H9 (cell line): ENCODE data around the gene LDLRAD4. TPM values are rescaled to one million over a fixed set of nuclear protein-coding genes. Genes with fewer than 3 reads are reported as not detected.
"Not testable (repeated sequence)": the region's sequence is repeated elsewhere in the genome, so short reads cannot be mapped to it uniquely, and the experiment has no call there.

Source experiments
- DNase-seq: peaks from one replicate; pipeline ENCODE4 v3.0.0-alpha.2; 2017
- H2AFZ ChIP-seq: one replicate; pipeline ENCODE4 v1.6.1; 2013; ENCODE audit warnings: mild to moderate bottlenecking, low read length, control low read depth, moderate library complexity
- H2AK5ac ChIP-seq: 2 replicates; pipeline ENCODE4 v1.6.1; 2013; ENCODE audit warnings: low read length, control low read depth, mixed read lengths; ENCODE audit not compliant: insufficient read length
- H2BK120ac ChIP-seq: one replicate; pipeline ENCODE4 v1.6.1; 2013; ENCODE audit warnings: low read depth, mild to moderate bottlenecking, low read length, control low read depth, inconsistent platforms; ENCODE audit not compliant: poor library complexity, severe bottlenecking
- H2BK12ac ChIP-seq: 2 replicates; pipeline ENCODE4 v1.6.1; 2013; ENCODE audit warnings: low read length, control low read depth, mixed read lengths, low read depth; ENCODE audit not compliant: insufficient read length
- H2BK15ac ChIP-seq: 2 replicates; pipeline ENCODE4 v1.6.1; 2013; ENCODE audit warnings: low read depth, low read length, control low read depth
- H2BK20ac ChIP-seq: one replicate; pipeline ENCODE4 v1.6.1; 2013; ENCODE audit warnings: low read depth, mild to moderate bottlenecking, low read length, control low read depth, inconsistent platforms; ENCODE audit not compliant: poor library complexity, severe bottlenecking
- H2BK5ac ChIP-seq: 2 replicates; pipeline ENCODE4 v1.6.1; 2013; ENCODE audit warnings: low read length, control low read depth, mixed read lengths; ENCODE audit not compliant: insufficient read length
- H3K14ac ChIP-seq: 2 replicates; pipeline ENCODE4 v1.6.1; 2013; ENCODE audit warnings: low read length, control low read depth; ENCODE audit not compliant: insufficient read depth
- H3K18ac ChIP-seq: 2 replicates; pipeline ENCODE4 v1.6.1; 2013; ENCODE audit warnings: low read depth, mild to moderate bottlenecking, mixed read lengths, low read length, control low read depth; ENCODE audit not compliant: insufficient read length
- H3K23ac ChIP-seq: 2 replicates; pipeline ENCODE4 v1.6.1; 2013; ENCODE audit warnings: low read length, control low read depth, mixed read lengths, low read depth; ENCODE audit not compliant: insufficient read length
- H3K23me2 ChIP-seq: 2 replicates; pipeline ENCODE4 v1.6.1; 2013; ENCODE audit warnings: low read depth, mild to moderate bottlenecking, mixed read lengths, low read length, control low read depth; ENCODE audit not compliant: insufficient read length, poor library complexity, severe bottlenecking
- H3K27ac ChIP-seq: 2 replicates; pipeline ENCODE4 v1.5.1; 2013; ENCODE audit warnings: low read length, control low read depth, mixed read lengths, low read depth; ENCODE audit not compliant: insufficient read length
- H3K27me3 ChIP-seq: 2 replicates; pipeline ENCODE4 v1.6.1; 2013; ENCODE audit warnings: low read length, control low read depth, inconsistent platforms; ENCODE audit not compliant: insufficient read depth
- H3K4ac ChIP-seq: 2 replicates; pipeline ENCODE4 v1.6.1; 2013; ENCODE audit warnings: low read depth, mild to moderate bottlenecking, control low read depth, inconsistent platforms, low read length, moderate library complexity
- H3K4me1 ChIP-seq: 2 replicates; pipeline ENCODE4 v1.6.1; 2013; ENCODE audit warnings: low read length, control low read depth, inconsistent platforms; ENCODE audit not compliant: insufficient read depth
- H3K4me2 ChIP-seq: 2 replicates; pipeline ENCODE4 v1.6.1; 2013; ENCODE audit warnings: low read length, control low read depth, mixed read lengths; ENCODE audit not compliant: insufficient read length, insufficient read depth
- H3K56ac ChIP-seq: 2 replicates; pipeline ENCODE4 v1.6.1; 2013; ENCODE audit warnings: low read depth, mild to moderate bottlenecking, mixed read lengths, low read length, control low read depth; ENCODE audit not compliant: insufficient read length
- H3K79me1 ChIP-seq: 2 replicates; pipeline ENCODE4 v1.6.1; 2013; ENCODE audit warnings: low read depth, mild to moderate bottlenecking, moderate library complexity, low read length, control low read depth, inconsistent platforms; ENCODE audit not compliant: insufficient read depth, poor library complexity, severe bottlenecking
- H3K79me2 ChIP-seq: 2 replicates; pipeline ENCODE4 v1.6.1; 2013; ENCODE audit warnings: low read length, control low read depth, inconsistent platforms; ENCODE audit not compliant: insufficient read depth
- H3K9ac ChIP-seq: 2 replicates; pipeline ENCODE4 v1.6.1; 2013; ENCODE audit warnings: low read length, control low read depth, mixed read lengths; ENCODE audit not compliant: insufficient read length; ENCODE audit errors: extremely low read depth
- H3K9me3 ChIP-seq: one replicate; pipeline ENCODE4 v1.6.1; 2013; ENCODE audit warnings: low read depth, low read length, inconsistent platforms; ENCODE audit not compliant: control insufficient read depth
- H3T11ph ChIP-seq: one replicate; pipeline ENCODE4 v1.6.1; 2013; ENCODE audit warnings: mild to moderate bottlenecking, low read length, control low read depth, inconsistent platforms
- H4K20me1 ChIP-seq: one replicate; pipeline ENCODE4 v1.6.1; 2013; ENCODE audit not compliant: control insufficient read depth, insufficient read length, insufficient read depth
- H4K5ac ChIP-seq: 2 replicates; pipeline ENCODE4 v1.6.1; 2013; ENCODE audit warnings: low read depth, mild to moderate bottlenecking, mixed read lengths, low read length, control low read depth; ENCODE audit not compliant: insufficient read length
- H4K8ac ChIP-seq: replicated peaks from 2 replicates; pipeline ENCODE4 v1.6.1; 2013; ENCODE audit warnings: low read length, control low read depth, mixed read lengths, low read depth; ENCODE audit not compliant: insufficient read length
- H4K91ac ChIP-seq: 2 replicates; pipeline ENCODE4 v1.6.1; 2013; ENCODE audit warnings: low read depth, mild to moderate bottlenecking, moderate library complexity, mixed read lengths, low read length, control low read depth; ENCODE audit not compliant: insufficient read length
- H3K27ac Mint-ChIP-seq, 3 experiments: 2 replicates in 2 of 3; 3 replicates in 1 of 3; pipeline ENCODE4 v1.8.0; 2020 to 2021; ENCODE audit warnings: mixed read lengths in 3 of 3, mild to moderate bottlenecking in 1 of 3, moderate library complexity in 1 of 3
- H3K27me3 Mint-ChIP-seq: 2 replicates; pipeline ENCODE4 v1.8.0; 2021; ENCODE audit warnings: low read depth, mild to moderate bottlenecking, moderate library complexity, mixed read lengths
- H3K36me3 Mint-ChIP-seq, 3 experiments: 2 replicates in 2 of 3; 3 replicates in 1 of 3; pipeline ENCODE4 v1.8.0; 2020 to 2021; ENCODE audit warnings: low read depth in 3 of 3, mixed read lengths in 3 of 3; ENCODE audit not compliant: insufficient read depth in 1 of 3
- H3K4me1 Mint-ChIP-seq, 2 experiments: 2 replicates each; pipeline ENCODE4 v1.8.0; 2020; ENCODE audit warnings: mixed read lengths in 2 of 2
- H3K4me3 Mint-ChIP-seq, 2 experiments: 2 replicates in 1 of 2; 3 replicates in 1 of 2; pipeline ENCODE4 v1.8.0; 2020 to 2021; ENCODE audit warnings: mild to moderate bottlenecking in 2 of 2, mixed read lengths in 2 of 2, moderate library complexity in 1 of 2
- H3K9me3 Mint-ChIP-seq, 2 experiments: 2 replicates in 1 of 2; 3 replicates in 1 of 2; pipeline ENCODE4 v1.8.0; 2020; ENCODE audit warnings: mild to moderate bottlenecking in 2 of 2, mixed read lengths in 2 of 2, moderate library complexity in 1 of 2
- WGBS: extraction: QIAGEN DNeasy Blood & Tissue Kit; methylation state at CpG from one replicate; pipeline ENCODE4 v1.1.7; 2013; ENCODE audit warnings: missing lambda C conversion rate, low lambda C conversion rate, mixed read lengths; ENCODE audit not compliant: insufficient read length; ENCODE audit errors: extremely low coverage; 5-methylcytosine and 5-hydroxymethylcytosine counted together
- total RNA-seq: library from RNA; stranded (reverse); gene quantifications from 2 replicates; pipeline ENCODE4 v1.2.1, GENCODE V29; 2021

LDLRAD4 gene
- total RNA-seq, 1 experiment from 2014 or later: 3.9 TPM

DNA sequence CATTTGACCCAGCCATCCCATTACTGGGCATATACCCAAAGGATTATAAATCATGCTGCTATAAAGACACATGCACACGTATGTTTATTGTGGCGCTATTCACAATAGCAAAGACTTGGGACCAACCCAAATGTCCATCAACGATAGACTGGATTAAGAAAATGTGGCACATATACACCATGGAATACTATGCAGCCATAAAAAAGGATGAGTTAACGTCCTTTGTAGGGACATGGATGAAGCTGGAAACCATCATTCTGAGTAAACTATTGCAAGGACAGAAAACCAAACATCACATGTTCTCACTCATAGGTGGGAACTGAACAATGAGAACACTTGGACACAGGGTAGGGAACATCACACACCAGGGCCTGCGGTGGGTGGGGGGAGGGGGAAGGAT is 476.8 kb downstream of the LDLRAD4 start:
- H2BK15ac ChIP-seq, H3K79me2 ChIP-seq, H3T11ph ChIP-seq, H3K23ac ChIP-seq, H3K56ac ChIP-seq, H4K8ac ChIP-seq, H2BK20ac ChIP-seq, H3K4me3 Mint-ChIP-seq, H3K27me3 Mint-ChIP-seq, H3K9me3 ChIP-seq, H4K91ac ChIP-seq, H3K4ac ChIP-seq, H2AK5ac ChIP-seq, H3K27me3 ChIP-seq, H3K23me2 ChIP-seq, H3K4me1 Mint-ChIP-seq, H3K79me1 ChIP-seq, H3K27ac ChIP-seq, H3K27ac Mint-ChIP-seq, DNase-seq, H4K5ac ChIP-seq, H3K4me1 ChIP-seq, H3K4me2 ChIP-seq, H3K18ac ChIP-seq, H3K14ac ChIP-seq, H4K20me1 ChIP-seq, H2AFZ ChIP-seq, H2BK12ac ChIP-seq, H2BK5ac ChIP-seq, H2BK120ac ChIP-seq, H3K9ac ChIP-seq: not testable (repeated sequence)
- peaks cover 22 to 69% of the 10 kb centered on the region in 2 experiments for H3K9me3 Mint-ChIP-seq
- WGBS: no CpG with 5 or more reads among the region's 5 CpGs
- H3K36me3 Mint-ChIP-seq: peaks cover 13 to 39% (median 31%) of the 10 kb centered on the region in 3 experiments
